GM21723 (cell line): ENCODE measurements around the gene ETFB.

ENCODE experiments used
- ATAC-seq: cut with Tn5 transposase; IDR thresholded peaks from one replicate; pipeline ENCODE4 v1.9.1; 2021; ENCODE audit warnings: mild to moderate bottlenecking, moderate library complexity; ENCODE audit not compliant: unreplicated experiment

The ETFB gene

GRCh38 chr19:51297406-51297805 is 68.8 kb downstream of the ETFB start:
- ATAC-seq = no peak

DNA sequence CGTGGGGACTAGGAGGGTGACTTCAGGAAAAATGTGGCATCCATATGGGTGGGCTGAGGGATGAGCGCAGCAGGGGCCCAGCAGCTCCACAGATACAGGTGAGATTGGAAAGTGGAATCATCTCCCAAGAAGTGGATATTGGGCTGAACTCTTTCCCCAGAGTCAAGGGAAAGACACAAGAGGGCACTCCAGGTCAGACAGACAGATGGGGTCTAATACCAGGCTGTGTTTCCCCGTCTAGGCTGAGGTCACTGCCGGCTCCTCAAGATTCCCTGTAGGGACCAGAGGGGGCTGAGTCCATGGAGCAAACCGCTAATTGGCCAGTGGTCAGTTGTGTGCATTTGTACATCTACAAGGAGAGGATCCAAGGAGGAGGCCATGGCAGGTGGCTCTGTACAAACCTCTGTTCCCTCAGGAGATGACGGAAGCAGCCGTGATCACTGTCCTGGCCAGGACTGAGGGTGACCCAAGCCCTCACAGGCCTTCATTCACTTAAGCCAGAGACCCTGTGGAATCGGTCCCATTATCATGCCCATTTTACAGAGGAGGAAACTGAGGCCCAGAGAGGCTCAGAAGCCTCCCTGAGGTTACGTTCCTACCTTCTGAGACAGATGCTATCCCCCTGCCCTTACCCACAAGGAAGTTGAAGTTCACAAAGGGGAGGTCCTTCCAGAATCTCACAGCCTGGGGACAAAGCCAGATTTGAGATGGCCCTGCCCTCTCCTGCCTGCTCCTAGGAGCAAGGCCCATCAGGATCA is 69.7 kb downstream of the ETFB start:
- no peak for ATAC-seq

DNA sequence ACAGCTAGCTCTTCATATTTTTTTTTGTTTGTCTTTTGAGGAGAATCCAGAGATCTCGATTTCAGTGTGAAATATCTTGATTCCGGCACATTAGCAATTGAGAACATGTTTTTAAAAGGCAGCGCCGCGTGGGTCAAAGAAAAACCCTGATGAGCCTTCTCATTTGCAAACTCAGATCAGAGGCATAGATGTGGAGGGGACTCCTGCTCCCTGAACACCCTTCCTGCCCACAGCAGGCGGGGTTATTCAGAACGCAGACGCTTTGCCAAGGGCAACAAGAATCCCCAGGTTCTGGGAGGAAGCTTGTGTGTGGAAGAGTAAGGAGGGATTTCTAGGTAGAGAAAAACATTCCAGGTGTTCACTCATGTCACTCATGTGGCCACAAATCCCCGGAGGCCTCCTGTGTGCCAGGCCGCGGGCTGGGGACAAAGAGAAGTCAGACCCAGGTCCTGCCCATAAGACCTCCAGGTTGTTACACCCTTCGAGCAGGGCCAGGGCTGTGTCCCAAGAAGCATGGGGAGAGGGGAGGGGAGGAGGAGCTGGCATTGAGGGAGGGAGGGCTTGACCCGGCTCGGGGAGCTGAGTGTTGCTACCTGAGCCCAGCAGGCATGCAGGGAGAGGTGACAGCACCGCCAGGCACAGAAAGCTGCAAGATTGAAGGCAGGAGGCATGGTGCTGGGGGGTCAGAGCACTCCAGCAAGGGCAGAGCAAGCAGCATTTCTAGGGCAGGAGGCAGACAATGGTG is 70.6 kb downstream of the ETFB start:
- ATAC-seq = no peak
